ENCODE data around the gene AK4. TPM values are rescaled to one million over a fixed set of nuclear protein-coding genes. Genes with fewer than 3 reads are reported as not detected.
A peak's percentile ranks its signal among the peaks of the same experiment; 100 is the strongest.
"Not testable (repeated sequence)": the region's sequence is repeated elsewhere in the genome, so short reads cannot be mapped to it uniquely, and the experiment has no call there.

Gene AK4
- polyA plus RNA-seq, 3 donors, result 4.3 to 9.9 (median 6.7) TPM

DNA sequence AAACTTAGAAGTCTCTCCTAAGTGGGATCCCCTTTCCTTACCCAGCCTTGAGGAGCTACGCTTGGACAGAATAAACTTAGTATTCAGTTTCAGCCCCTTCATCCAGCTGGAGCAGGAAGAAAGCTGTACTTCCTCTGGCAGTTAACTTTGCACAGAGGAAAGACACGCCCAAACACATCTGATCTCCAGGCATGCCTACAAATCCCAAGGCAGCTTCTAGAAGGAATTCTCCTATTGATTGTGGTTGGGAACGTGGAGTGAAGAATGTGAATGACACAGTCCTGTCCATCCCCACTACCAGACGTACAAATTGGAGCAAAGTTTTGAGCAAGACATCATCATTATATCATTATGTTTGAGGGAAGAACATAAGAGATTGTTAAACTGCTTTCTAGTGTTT is 6.6 kb upstream of the AK4 start:
- TF ChIP-seq CTCF (IDR thresholded peaks at IDR 0.05), result no peak
- Mint-ChIP-seq H3K4me3 (no peak overlapping the region), H3K27me3 (ENCODE audit: low read depth in 3 of 3) (peaks cover 3 to 10% (median 5%) of the 10 kb centered on the region in 3 donors), H3K9me3 (peaks cover 0 to 6% (median 1%) of the 10 kb centered on the region in 7 donors), H3K27ac (peak overlapping the region in 1 of 7 donors; percentile 40), H3K36me3 (no peaks in the 10 kb centered on the region), H3K4me1 (peaks cover 8% of the 10 kb centered on the region)
- Histone ChIP-seq H3K9me3 (replicated peaks in 1 of 2; ENCODE audit: control insufficient read depth in 1 of 2, insufficient read depth in 1 of 2, low read length in 2 of 2) (no peaks in the 10 kb centered on the region), H4K20me1 (ENCODE audit: insufficient read depth, low read length) (no peaks in the 10 kb centered on the region), H3K4me3 (replicated peaks in 1 of 3; ENCODE audit: low read depth in 2 of 3, low read length in 3 of 3) (no peak overlapping the region), H3K4me2 (replicated peaks; ENCODE audit: extremely low read depth, low read length, poor library complexity, severe bottlenecking) (no peak overlapping the region), H3K79me2 (ENCODE audit: insufficient read depth, low read length) (no peaks in the 10 kb centered on the region), H2AFZ (ENCODE audit: insufficient read depth, low read depth, low read length, poor library complexity, severe bottlenecking) (peak overlapping the region; percentile 14), H3K27me3 (ENCODE audit: control insufficient read depth in 2 of 2, insufficient read depth in 2 of 2, low read length in 2 of 2) (peaks cover 0 to 1% of the 10 kb centered on the region in 2 donors), H3K27ac (ENCODE audit: low read depth in 1 of 2, low read length in 2 of 2) (no peak overlapping the region), H3K4me1 (ENCODE audit: control insufficient read depth in 1 of 2, insufficient read depth in 2 of 2, low read length in 2 of 2) (peaks cover 6 to 7% of the 10 kb centered on the region in 2 donors), H3K9ac (ENCODE audit: insufficient read depth, low read length, poor library complexity, severe bottlenecking) (no peak overlapping the region), H3K36me3 (replicated peaks in 1 of 2; ENCODE audit: control insufficient read depth in 1 of 2, insufficient read depth in 2 of 2, low read length in 2 of 2) (no peaks in the 10 kb centered on the region)
- intact Hi-C loops (cut with micrococcal nuclease), result no loop called here
- DNase-seq, result no peak
- WGBS (ENCODE audit: insufficient coverage), result 0% methylated on average over 1 of the region's 4 CpGs

- peak overlapping the region; percentile 14 for H2AFZ ChIP-seq (ENCODE audit: insufficient read depth, low read depth, low read length, poor library complexity, severe bottlenecking)
- no peak overlapping the region for H3K4me3 Mint-ChIP-seq
These were observed 6.1 kb upstream of the AK4 start for GRCh38 chr1:65141918-65142317.

DNA sequence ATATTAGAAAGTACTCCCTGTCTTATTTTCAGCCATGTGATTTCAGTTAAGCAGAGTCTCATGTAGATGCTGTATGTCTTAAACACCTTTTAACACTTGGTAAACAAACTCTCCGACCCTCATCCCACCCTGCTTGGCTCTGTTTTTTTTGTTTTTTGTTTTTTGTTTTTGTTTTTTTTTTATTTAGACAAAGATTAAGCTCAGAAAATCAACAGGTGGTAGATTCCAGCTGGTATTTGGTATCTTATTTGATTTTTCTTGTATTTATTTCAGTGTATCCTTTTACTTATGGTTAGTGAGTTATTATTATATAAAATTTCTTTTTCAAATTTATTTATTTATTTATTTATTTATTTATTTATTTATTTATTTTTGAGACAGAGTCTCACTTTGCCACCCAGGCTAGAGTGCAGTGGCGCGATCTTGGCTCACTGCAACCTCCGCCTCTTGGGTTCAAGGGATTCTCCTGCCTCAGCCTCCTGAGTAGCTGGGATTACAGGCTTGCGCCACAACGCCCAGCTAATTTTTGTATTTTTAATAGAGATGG is 4.8 kb upstream of the AK4 start:
- H3K4me1 ChIP-seq (ENCODE audit: control insufficient read depth in 1 of 2, insufficient read depth in 2 of 2, low read length in 2 of 2), result peaks cover 12 to 17% of the 10 kb centered on the region in 2 donors
- Mint-ChIP-seq H3K4me1 (peaks cover 16% of the 10 kb centered on the region), H3K27me3 (ENCODE audit: low read depth in 3 of 3) (peaks cover 11 to 19% (median 14%) of the 10 kb centered on the region in 3 donors)
- H2AFZ ChIP-seq (ENCODE audit: insufficient read depth, low read depth, low read length, poor library complexity, severe bottlenecking); H3K9me3 Mint-ChIP-seq; H3K4me3 Mint-ChIP-seq; H3K9ac ChIP-seq (ENCODE audit: insufficient read depth, low read length, poor library complexity, severe bottlenecking); H3K27ac ChIP-seq (ENCODE audit: low read depth in 1 of 2, low read length in 2 of 2); H3K4me3 ChIP-seq (replicated peaks in 1 of 3; ENCODE audit: low read depth in 2 of 3, low read length in 3 of 3); H3K79me2 ChIP-seq (ENCODE audit: insufficient read depth, low read length); H3K36me3 ChIP-seq (replicated peaks in 1 of 2; ENCODE audit: control insufficient read depth in 1 of 2, insufficient read depth in 2 of 2, low read length in 2 of 2); H4K20me1 ChIP-seq (ENCODE audit: insufficient read depth, low read length); H3K4me2 ChIP-seq (replicated peaks; ENCODE audit: extremely low read depth, low read length, poor library complexity, severe bottlenecking); H3K27ac Mint-ChIP-seq; DNase-seq; intact Hi-C loops (cut with micrococcal nuclease); H3K36me3 Mint-ChIP-seq; H3K9me3 ChIP-seq (replicated peaks in 1 of 2; ENCODE audit: control insufficient read depth in 1 of 2, insufficient read depth in 1 of 2, low read length in 2 of 2): not testable (repeated sequence)
- WGBS (ENCODE audit: insufficient coverage), result no CpG with 5 or more reads among the region's 6 CpGs
- H3K27me3 ChIP-seq (ENCODE audit: control insufficient read depth in 2 of 2, insufficient read depth in 2 of 2, low read length in 2 of 2), result peaks cover 4 to 10% of the 10 kb centered on the region in 2 donors

More at GRCh38 chr1:65141918-65142317, 6.1 kb upstream of the AK4 start:
- H3K27ac Mint-ChIP-seq, result no peak overlapping the region
- Histone ChIP-seq H3K27me3 (ENCODE audit: control insufficient read depth in 2 of 2, insufficient read depth in 2 of 2, low read length in 2 of 2) (peaks cover 3 to 7% of the 10 kb centered on the region in 2 donors), H3K4me2 (replicated peaks; ENCODE audit: extremely low read depth, low read length, poor library complexity, severe bottlenecking) (no peak overlapping the region), H3K4me1 (ENCODE audit: control insufficient read depth in 1 of 2, insufficient read depth in 2 of 2, low read length in 2 of 2) (peaks cover 8 to 12% of the 10 kb centered on the region in 2 donors), H3K4me3 (replicated peaks in 1 of 3; ENCODE audit: low read depth in 2 of 3, low read length in 3 of 3) (no peak overlapping the region), H4K20me1 (ENCODE audit: insufficient read depth, low read length) (no peaks in the 10 kb centered on the region), H3K9ac (ENCODE audit: insufficient read depth, low read length, poor library complexity, severe bottlenecking) (no peak overlapping the region), H3K9me3 (replicated peaks in 1 of 2; ENCODE audit: control insufficient read depth in 1 of 2, insufficient read depth in 1 of 2, low read length in 2 of 2) (no peaks in the 10 kb centered on the region), H3K36me3 (replicated peaks in 1 of 2; ENCODE audit: control insufficient read depth in 1 of 2, insufficient read depth in 2 of 2, low read length in 2 of 2) (no peaks in the 10 kb centered on the region), H3K79me2 (ENCODE audit: insufficient read depth, low read length) (no peaks in the 10 kb centered on the region), H3K27ac (ENCODE audit: low read depth in 1 of 2, low read length in 2 of 2) (no peak overlapping the region)
- no peak for DNase-seq
- H3K4me1 Mint-ChIP-seq, result peaks cover 13% of the 10 kb centered on the region
- H3K27me3 Mint-ChIP-seq (ENCODE audit: low read depth in 3 of 3), result peaks cover 8 to 15% (median 10%) of the 10 kb centered on the region in 3 donors
- no peaks in the 10 kb centered on the region for H3K36me3 Mint-ChIP-seq
- TF ChIP-seq CTCF (IDR thresholded peaks at IDR 0.05), result no peak
- intact Hi-C loops (cut with micrococcal nuclease), result no loop called here
- peaks cover 0 to 6% (median 1%) of the 10 kb centered on the region in 7 donors for H3K9me3 Mint-ChIP-seq

Data from CD14-positive monocyte (primary cell).